ENCODE measurements around the gene TMEM161A.
"Not testable (repeated sequence)": the region's sequence is repeated elsewhere in the genome, so short reads cannot be mapped to it uniquely, and the experiment has no call there.

The TMEM161A gene

DNA sequence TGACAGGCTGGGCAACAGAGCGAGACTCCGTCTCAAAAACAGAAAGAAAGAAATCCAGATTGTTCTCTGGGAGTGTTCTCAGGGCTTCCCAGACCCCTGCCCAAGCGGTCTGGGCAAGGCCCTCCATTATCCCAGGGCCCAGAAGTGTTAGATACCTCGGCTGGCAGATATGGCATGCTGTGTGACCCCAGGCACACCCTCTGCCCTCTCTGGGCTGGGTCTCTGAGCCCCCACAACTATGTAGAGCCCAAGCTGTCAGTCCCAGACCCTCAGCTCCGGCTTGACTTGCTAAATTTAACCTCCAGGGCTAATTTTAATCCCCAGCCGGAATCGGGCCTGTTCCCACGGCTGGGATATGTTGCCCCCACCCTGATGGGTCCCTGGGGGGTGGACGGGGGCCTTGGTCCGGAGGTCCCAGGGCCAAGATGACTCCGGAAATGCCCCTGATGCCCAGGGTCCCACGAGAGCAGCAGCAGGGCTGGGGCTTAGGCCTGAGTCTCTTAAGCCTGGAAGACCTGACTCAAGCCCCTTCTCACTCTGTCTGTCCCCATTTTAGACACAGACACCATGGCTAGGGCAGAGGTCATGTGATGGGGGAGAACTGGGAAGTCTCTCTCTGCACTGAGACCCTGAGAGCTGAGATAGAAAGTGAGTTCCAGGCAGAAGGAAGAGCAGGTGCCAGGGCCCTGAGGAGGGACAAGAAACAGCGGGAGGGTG lies 14.5 kb upstream of the TMEM161A start:
- Histone ChIP-seq H3K9me3 (ENCODE audit: insufficient read depth, low read length, severe bottlenecking) (no peaks in the 10 kb centered on the region), H2AFZ (ENCODE audit: low read depth, low read length) (no peak overlapping the region), H3K9ac (ENCODE audit: low read depth, low read length) (no peak overlapping the region), H3K27me3 (ENCODE audit: insufficient read depth, low read length, poor library complexity) (no peaks in the 10 kb centered on the region), H3K4me1 (ENCODE audit: insufficient read depth, low read length) (no peaks in the 10 kb centered on the region), H3K79me2 (ENCODE audit: insufficient read depth, low read length) (no peaks in the 10 kb centered on the region), H3K4me3 (ENCODE audit: low read depth in 1 of 2, low read length in 2 of 2) (no peak overlapping the region), H3K36me3 (ENCODE audit: insufficient read depth, low read length) (peaks cover 18% of the 10 kb centered on the region), H3K4me2 (ENCODE audit: insufficient read depth, low read length) (no peak overlapping the region), H4K20me1 (ENCODE audit: insufficient read depth, low read length) (no peaks in the 10 kb centered on the region), H3K27ac (ENCODE audit: low read length) (no peak overlapping the region)
- no peak for ATAC-seq (ENCODE audit: insufficient read depth, low read depth)
- TF ChIP-seq, protein P1, sequence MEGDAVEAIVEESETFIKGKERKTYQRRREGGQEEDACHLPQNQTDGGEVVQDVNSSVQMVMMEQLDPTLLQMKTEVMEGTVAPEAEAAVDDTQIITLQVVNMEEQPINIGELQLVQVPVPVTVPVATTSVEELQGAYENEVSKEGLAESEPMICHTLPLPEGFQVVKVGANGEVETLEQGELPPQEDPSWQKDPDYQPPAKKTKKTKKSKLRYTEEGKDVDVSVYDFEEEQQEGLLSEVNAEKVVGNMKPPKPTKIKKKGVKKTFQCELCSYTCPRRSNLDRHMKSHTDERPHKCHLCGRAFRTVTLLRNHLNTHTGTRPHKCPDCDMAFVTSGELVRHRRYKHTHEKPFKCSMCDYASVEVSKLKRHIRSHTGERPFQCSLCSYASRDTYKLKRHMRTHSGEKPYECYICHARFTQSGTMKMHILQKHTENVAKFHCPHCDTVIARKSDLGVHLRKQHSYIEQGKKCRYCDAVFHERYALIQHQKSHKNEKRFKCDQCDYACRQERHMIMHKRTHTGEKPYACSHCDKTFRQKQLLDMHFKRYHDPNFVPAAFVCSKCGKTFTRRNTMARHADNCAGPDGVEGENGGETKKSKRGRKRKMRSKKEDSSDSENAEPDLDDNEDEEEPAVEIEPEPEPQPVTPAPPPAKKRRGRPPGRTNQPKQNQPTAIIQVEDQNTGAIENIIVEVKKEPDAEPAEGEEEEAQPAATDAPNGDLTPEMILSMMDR (IDR thresholded peaks at IDR 0.05; ENCODE audit: borderline replicate concordance, extremely low read depth, low read length, poor library complexity, severe bottlenecking), result no peak
- no peak for TF ChIP-seq EZH2 (IDR thresholded peaks at IDR 0.05; ENCODE audit: borderline replicate concordance, low read depth, low read length, severe bottlenecking)
- DNase-seq, result no peak

DNA sequence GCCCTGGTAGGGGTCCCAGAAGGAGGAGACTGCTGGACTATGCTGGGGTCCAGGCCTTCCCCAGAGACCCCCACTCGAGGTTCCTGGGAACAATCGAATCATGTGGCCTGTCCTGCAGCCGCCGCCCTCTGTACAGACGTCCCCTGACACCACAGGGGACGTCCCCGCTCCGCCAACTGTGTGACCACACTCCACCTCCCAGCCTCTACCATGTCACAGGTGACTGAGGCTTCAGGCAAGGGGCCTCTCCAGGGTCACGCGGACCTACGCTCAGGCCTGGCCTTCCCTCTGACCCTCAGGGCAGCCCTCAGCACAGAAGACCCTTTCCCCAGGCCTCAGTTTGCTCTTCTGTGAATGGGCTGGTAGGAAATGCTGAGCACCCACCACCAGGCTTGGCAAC lies 13.1 kb upstream of the TMEM161A start:
- Histone ChIP-seq H2AFZ (ENCODE audit: low read depth, low read length) (no peak overlapping the region), H3K4me2 (ENCODE audit: insufficient read depth, low read length) (no peak overlapping the region), H3K79me2 (ENCODE audit: insufficient read depth, low read length) (no peaks in the 10 kb centered on the region), H3K36me3 (ENCODE audit: insufficient read depth, low read length) (peaks cover 9% of the 10 kb centered on the region), H3K4me1 (ENCODE audit: insufficient read depth, low read length) (no peaks in the 10 kb centered on the region), H4K20me1 (ENCODE audit: insufficient read depth, low read length) (no peaks in the 10 kb centered on the region), H3K9me3 (ENCODE audit: insufficient read depth, low read length, severe bottlenecking) (no peaks in the 10 kb centered on the region), H3K9ac (ENCODE audit: low read depth, low read length) (no peak overlapping the region), H3K27ac (ENCODE audit: low read length) (no peak overlapping the region), H3K4me3 (ENCODE audit: low read depth in 1 of 2, low read length in 2 of 2) (no peak overlapping the region), H3K27me3 (ENCODE audit: insufficient read depth, low read length, poor library complexity) (no peaks in the 10 kb centered on the region)
- DNase-seq, result no peak
- TF ChIP-seq, protein P1 (IDR thresholded peaks at IDR 0.05; ENCODE audit: borderline replicate concordance, extremely low read depth, low read length, poor library complexity, severe bottlenecking), result no peak
- no peak for TF ChIP-seq EZH2 (IDR thresholded peaks at IDR 0.05; ENCODE audit: borderline replicate concordance, low read depth, low read length, severe bottlenecking)
- ATAC-seq (ENCODE audit: insufficient read depth, low read depth), result no peak

DNA sequence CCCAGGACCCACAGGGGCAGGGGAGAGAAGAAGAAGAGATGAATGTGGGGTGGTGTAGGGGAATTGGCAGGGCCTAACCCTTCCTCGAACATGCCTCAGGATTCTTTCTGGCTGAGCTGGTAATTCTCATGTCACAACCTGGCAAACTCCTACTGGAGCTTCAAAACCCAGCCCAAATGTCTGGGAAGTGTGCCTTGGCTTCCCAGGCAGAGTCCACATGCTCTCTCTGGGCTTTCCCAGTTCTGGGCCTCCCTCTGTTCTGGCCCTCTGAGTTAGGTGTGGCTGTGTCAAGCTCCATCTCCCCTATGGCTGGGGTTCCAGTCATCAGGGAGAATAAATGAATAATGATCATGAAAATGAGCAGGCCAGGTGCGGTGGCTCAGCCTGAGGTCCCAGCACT lies 11.2 kb upstream of the TMEM161A start:
- no peak overlapping the region for H3K4me2 ChIP-seq (ENCODE audit: insufficient read depth, low read length)
- no peaks in the 10 kb centered on the region for H3K4me1 ChIP-seq (ENCODE audit: insufficient read depth, low read length)
- TF ChIP-seq, protein P1 (IDR thresholded peaks at IDR 0.05; ENCODE audit: borderline replicate concordance, extremely low read depth, low read length, poor library complexity, severe bottlenecking), result no peak
- TF ChIP-seq EZH2 (IDR thresholded peaks at IDR 0.05; ENCODE audit: borderline replicate concordance, low read depth, low read length, severe bottlenecking), result no peak
- peaks cover 9% of the 10 kb centered on the region for H3K36me3 ChIP-seq (ENCODE audit: insufficient read depth, low read length)
- no peaks in the 10 kb centered on the region for H3K79me2 ChIP-seq (ENCODE audit: insufficient read depth, low read length)
- no peak overlapping the region for H3K9ac ChIP-seq (ENCODE audit: low read depth, low read length)
- DNase-seq (no peak), ATAC-seq (ENCODE audit: insufficient read depth, low read depth) (no peak)
- no peak overlapping the region for H3K27ac ChIP-seq (ENCODE audit: low read length)
- H4K20me1 ChIP-seq (ENCODE audit: insufficient read depth, low read length), result no peaks in the 10 kb centered on the region
- H3K27me3 ChIP-seq (ENCODE audit: insufficient read depth, low read length, poor library complexity), result no peaks in the 10 kb centered on the region
- H2AFZ ChIP-seq (ENCODE audit: low read depth, low read length), result no peak overlapping the region
- no peak overlapping the region for H3K4me3 ChIP-seq (ENCODE audit: low read depth in 1 of 2, low read length in 2 of 2)
- no peaks in the 10 kb centered on the region for H3K9me3 ChIP-seq (ENCODE audit: insufficient read depth, low read length, severe bottlenecking)

DNA sequence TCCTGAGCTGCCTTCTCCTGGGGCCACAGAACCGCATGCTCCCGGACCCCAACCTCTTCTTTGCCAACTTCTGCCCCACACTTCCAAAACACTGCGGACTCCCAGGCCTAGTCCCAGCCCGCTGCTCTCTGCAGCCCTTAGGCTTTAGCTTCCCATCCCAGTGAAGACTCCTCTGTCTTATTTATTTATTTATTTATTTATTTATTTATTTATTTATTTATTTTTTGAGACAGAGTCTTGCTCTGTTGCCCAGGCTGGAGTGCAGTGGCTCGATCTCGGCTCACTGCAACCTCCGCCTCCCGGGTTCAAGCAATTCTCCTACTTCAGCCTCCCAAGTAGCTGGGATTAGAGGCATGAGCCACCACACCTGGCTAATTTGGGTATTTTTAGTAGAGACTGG lies 10.2 kb upstream of the TMEM161A start:
- not testable (repeated sequence) for H3K79me2 ChIP-seq (ENCODE audit: insufficient read depth, low read length); H2AFZ ChIP-seq (ENCODE audit: low read depth, low read length); H3K36me3 ChIP-seq (ENCODE audit: insufficient read depth, low read length); H3K9me3 ChIP-seq (ENCODE audit: insufficient read depth, low read length, severe bottlenecking); H3K27me3 ChIP-seq (ENCODE audit: insufficient read depth, low read length, poor library complexity); H3K27ac ChIP-seq (ENCODE audit: low read length); H4K20me1 ChIP-seq (ENCODE audit: insufficient read depth, low read length); H3K4me1 ChIP-seq (ENCODE audit: insufficient read depth, low read length); H3K4me2 ChIP-seq (ENCODE audit: insufficient read depth, low read length); H3K4me3 ChIP-seq (ENCODE audit: low read depth in 1 of 2, low read length in 2 of 2); H3K9ac ChIP-seq (ENCODE audit: low read depth, low read length); ATAC-seq (ENCODE audit: insufficient read depth, low read depth); DNase-seq
